Parathyroid adenoma (tissue), 2 donors: ENCODE data around the gene GRID1.

ENCODE experiments used
- H2AFZ ChIP-seq: fragments of 300-600 bp; sonication (generic); one replicate; pipeline ENCODE4 v1.7.0; 2017; ENCODE audit warnings: antibody characterized with exemption, mild to moderate bottlenecking
- H3K27ac ChIP-seq: fragments of 300-600 bp; sonication (generic); one replicate; pipeline ENCODE4 v1.7.0; 2017
- H3K27me3 ChIP-seq: fragments of 300-600 bp; sonication (generic); one replicate; pipeline ENCODE4 v1.7.0; 2017; ENCODE audit warnings: low read length; ENCODE audit not compliant: control insufficient read depth, insufficient read depth
- H3K36me3 ChIP-seq: fragments of 300-600 bp; sonication (generic); one replicate; pipeline ENCODE4 v1.7.0; 2017; ENCODE audit warnings: low read length; ENCODE audit not compliant: control insufficient read depth, insufficient read depth
- H3K4me1 ChIP-seq: fragments of 300-600 bp; sonication (generic); one replicate; pipeline ENCODE4 v1.7.0; 2017; ENCODE audit warnings: control low read depth
- H3K4me2 ChIP-seq: fragments of 300-600 bp; sonication (generic); one replicate; pipeline ENCODE4 v1.7.0; 2017; ENCODE audit warnings: low read length
- H3K4me3 ChIP-seq: fragments of 300-600 bp; sonication (generic); one replicate; pipeline ENCODE4 v1.7.0; 2017; ENCODE audit warnings: low read depth, low read length
- H3K79me2 ChIP-seq: fragments of 300-600 bp; sonication (generic); one replicate; pipeline ENCODE4 v1.7.0; 2017; ENCODE audit warnings: control low read depth
- H3K9ac ChIP-seq: fragments of 300-600 bp; sonication (generic); one replicate; pipeline ENCODE4 v1.7.0; 2017; ENCODE audit warnings: mild to moderate bottlenecking
- H3K9me3 ChIP-seq: fragments of 300-600 bp; sonication (generic); one replicate; pipeline ENCODE4 v1.7.0; 2017; ENCODE audit warnings: low read length; ENCODE audit not compliant: control insufficient read depth
- TF ChIP-seq, protein P1 (sequence below): fragments of 300-600 bp; sonication (generic); IDR thresholded peaks from one replicate; pipeline ENCODE4 v1.7.0; 2017; ENCODE audit warnings: antibody characterized with exemption, mild to moderate bottlenecking
- donor health status: primary hyperparathyroidism.

Gene GRID1

DNA sequence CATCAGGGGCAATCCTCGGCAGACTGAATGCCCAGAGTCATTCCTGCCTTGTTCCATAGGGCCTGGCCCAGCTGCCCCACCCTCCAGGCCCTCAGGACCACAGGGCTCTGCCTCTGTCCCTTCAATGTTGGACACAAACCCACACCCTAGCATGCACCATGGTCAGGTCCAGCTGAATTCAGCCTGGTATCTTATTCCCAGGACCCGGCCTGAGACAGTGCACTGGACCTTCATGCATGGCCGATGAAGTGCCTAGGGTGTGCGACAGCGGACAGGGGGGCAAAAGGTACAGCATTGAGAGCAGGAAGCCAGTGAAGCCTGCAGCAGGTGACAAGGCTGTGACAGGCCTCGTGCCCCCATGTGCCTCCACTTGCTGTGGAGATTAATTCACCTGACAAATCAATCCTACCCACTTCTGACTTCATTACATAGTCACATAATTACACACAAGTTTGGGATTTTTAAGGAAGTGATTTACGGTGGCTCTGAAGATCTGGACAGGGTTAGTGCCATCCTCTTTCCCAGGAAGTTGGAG lies 261.9 kb downstream of the GRID1 start:
- H3K36me3 ChIP-seq, result no peaks in the 10 kb centered on the region
- TF ChIP-seq, protein P1, sequence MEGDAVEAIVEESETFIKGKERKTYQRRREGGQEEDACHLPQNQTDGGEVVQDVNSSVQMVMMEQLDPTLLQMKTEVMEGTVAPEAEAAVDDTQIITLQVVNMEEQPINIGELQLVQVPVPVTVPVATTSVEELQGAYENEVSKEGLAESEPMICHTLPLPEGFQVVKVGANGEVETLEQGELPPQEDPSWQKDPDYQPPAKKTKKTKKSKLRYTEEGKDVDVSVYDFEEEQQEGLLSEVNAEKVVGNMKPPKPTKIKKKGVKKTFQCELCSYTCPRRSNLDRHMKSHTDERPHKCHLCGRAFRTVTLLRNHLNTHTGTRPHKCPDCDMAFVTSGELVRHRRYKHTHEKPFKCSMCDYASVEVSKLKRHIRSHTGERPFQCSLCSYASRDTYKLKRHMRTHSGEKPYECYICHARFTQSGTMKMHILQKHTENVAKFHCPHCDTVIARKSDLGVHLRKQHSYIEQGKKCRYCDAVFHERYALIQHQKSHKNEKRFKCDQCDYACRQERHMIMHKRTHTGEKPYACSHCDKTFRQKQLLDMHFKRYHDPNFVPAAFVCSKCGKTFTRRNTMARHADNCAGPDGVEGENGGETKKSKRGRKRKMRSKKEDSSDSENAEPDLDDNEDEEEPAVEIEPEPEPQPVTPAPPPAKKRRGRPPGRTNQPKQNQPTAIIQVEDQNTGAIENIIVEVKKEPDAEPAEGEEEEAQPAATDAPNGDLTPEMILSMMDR, result no peak
- no peak overlapping the region for H3K27ac ChIP-seq

DNA sequence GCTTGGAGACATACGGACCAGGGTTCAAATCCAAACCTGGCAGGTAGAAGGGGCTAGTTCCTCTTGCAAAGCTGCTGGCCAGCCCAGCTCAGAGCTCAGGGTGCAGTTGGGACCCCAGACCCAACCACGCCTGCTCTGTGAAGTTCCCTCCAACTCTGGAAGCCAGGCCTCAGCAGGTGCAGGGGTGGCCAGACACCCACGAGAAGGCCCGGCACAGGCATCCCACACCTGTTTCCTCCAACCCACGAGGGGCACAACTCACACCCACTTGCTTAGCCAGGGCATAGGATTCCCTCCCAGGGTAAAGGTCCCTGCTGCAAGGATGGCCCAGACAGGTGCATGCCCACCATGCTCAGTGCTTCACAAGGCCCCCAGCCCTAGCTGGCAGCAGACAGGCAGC lies 262.4 kb downstream of the GRID1 start:
- Histone ChIP-seq H3K4me1 (no peaks in the 10 kb centered on the region), H3K27me3 (no peaks in the 10 kb centered on the region), H2AFZ (no peak overlapping the region), H3K9ac (no peak overlapping the region), H3K27ac (no peak overlapping the region), H3K4me3 (no peak overlapping the region), H3K4me2 (no peak overlapping the region), H3K36me3 (no peaks in the 10 kb centered on the region), H3K79me2 (no peaks in the 10 kb centered on the region), H3K9me3 (no peaks in the 10 kb centered on the region)
- TF ChIP-seq, protein P1, result no peak

More for the DNA sequence above, 261.9 kb downstream of the GRID1 start:
- H3K27me3 ChIP-seq, result no peaks in the 10 kb centered on the region
- H3K4me1 ChIP-seq, result no peaks in the 10 kb centered on the region
- no peaks in the 10 kb centered on the region for H3K79me2 ChIP-seq
- no peak overlapping the region for H3K4me3 ChIP-seq
- H3K9ac ChIP-seq, result no peak overlapping the region
- no peak overlapping the region for H2AFZ ChIP-seq
- no peaks in the 10 kb centered on the region for H3K9me3 ChIP-seq
- no peak overlapping the region for H3K4me2 ChIP-seq

DNA sequence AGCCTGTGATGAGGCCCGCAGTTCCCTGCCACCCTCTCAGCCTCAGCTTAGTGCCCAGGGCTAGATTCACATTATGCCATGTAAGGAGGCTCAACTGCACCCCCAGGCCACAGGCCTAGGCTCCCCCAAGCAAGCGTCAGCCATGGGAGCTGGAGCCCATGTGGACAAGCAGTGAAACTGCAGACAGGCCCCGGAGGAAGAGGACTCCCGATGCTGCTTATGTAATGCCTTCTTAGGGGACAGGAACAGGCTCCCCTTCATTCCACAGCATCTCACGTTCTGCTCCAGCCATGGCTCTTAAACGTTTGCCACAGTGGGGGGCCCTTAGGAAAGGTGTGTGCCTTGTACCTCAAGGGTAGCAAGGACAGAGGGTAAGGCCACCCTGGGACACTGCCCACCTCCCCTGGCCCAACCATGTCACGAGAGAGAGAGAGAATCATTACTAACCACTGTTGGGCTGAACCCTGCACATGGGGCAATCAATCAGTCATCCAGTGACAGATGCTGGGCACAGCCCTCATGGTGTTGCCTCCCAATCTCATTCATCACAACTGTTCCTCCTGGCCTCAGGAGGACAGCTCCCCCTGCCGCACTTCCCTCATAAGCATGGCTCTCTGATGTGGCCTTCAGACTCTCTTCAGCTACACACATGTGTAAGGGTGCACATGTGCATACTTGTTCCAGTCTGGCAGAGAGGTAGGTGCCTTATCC lies 263.0 kb downstream of the GRID1 start:
- Histone ChIP-seq H3K9me3 (no peaks in the 10 kb centered on the region), H3K4me3 (no peak overlapping the region), H2AFZ (no peak overlapping the region), H3K4me1 (no peaks in the 10 kb centered on the region), H3K36me3 (no peaks in the 10 kb centered on the region), H3K27ac (no peak overlapping the region), H3K4me2 (no peak overlapping the region), H3K79me2 (no peaks in the 10 kb centered on the region), H3K9ac (no peak overlapping the region), H3K27me3 (no peaks in the 10 kb centered on the region)
- TF ChIP-seq, protein P1, result no peak

DNA sequence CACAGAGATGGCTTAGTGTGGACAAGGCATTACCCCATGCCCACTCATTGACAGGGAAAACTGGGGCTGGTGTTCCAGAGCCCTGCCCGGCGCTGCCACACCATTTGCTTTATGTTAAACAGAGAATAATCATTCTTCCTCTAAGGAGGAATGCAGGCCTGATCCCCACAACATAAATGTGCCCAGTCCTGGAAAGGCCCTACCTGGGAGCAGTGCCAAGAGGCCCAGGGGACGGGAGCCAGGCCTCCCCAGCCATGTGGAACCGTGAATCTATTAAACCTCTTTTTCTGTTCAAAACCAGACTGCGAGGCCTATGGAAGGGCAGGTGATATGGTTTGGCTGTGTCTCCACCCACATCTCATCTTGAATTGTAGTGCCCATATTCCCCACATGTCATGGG lies 264.1 kb downstream of the GRID1 start:
- TF ChIP-seq, protein P1, result no peak
- Histone ChIP-seq H3K4me2 (no peak overlapping the region), H3K36me3 (no peaks in the 10 kb centered on the region), H3K4me1 (no peaks in the 10 kb centered on the region), H3K9me3 (no peaks in the 10 kb centered on the region), H3K79me2 (no peaks in the 10 kb centered on the region), H3K27ac (no peak overlapping the region), H3K27me3 (no peaks in the 10 kb centered on the region), H3K9ac (no peak overlapping the region), H2AFZ (no peak overlapping the region), H3K4me3 (no peak overlapping the region)

DNA sequence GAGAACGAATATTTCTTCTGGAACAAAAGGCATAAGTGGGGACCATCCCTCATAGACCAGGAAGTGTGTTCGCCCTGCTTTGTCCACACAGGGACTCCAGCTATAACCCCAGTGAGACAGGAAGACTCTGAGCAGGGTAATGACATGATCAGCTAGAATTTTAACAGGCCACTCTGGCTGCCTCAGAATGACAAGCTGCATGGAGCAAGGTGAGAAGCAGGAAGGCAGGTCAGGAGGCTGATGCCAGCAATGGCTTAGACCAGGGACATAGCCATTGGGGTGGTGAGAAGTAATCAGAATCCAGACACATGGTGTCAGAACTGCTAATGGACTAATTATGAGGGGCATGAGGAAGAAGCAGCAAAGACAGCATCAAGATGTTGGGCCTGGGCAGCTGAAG lies 264.6 kb downstream of the GRID1 start:
- Histone ChIP-seq H3K9me3 (no peaks in the 10 kb centered on the region), H3K79me2 (no peaks in the 10 kb centered on the region), H3K27ac (no peak overlapping the region), H3K4me2 (no peak overlapping the region), H3K36me3 (no peaks in the 10 kb centered on the region), H3K4me3 (no peak overlapping the region), H3K4me1 (no peaks in the 10 kb centered on the region), H3K27me3 (no peaks in the 10 kb centered on the region), H2AFZ (no peak overlapping the region), H3K9ac (no peak overlapping the region)
- TF ChIP-seq, protein P1, result no peak
